ENCODE data around the gene UTS2B. TPM values are rescaled to one million over a fixed set of nuclear protein-coding genes. Genes with fewer than 3 reads are reported as not detected.

Gene UTS2B
- total and polyA plus RNA-seq, 2 of the 4 experiments (the other 2 are of a cell fraction): 0.72 to 0.79 TPM

- H2AFZ ChIP-seq (replicated peaks; ENCODE audit: low read length, poor library complexity): no peak overlapping the region
- no peak overlapping the region for H4K8ac ChIP-seq (ENCODE audit: low read depth in 2 of 2, low read length in 2 of 2)
- H2AK9ac ChIP-seq (replicated peaks; ENCODE audit: low read depth, low read length, poor library complexity): no peak overlapping the region
- H3K4ac ChIP-seq (ENCODE audit: low read depth, low read length): no peak overlapping the region
- no peak overlapping the region for H3K18ac ChIP-seq (ENCODE audit: low read depth, low read length)
- H3K56ac ChIP-seq (ENCODE audit: extremely low read depth, insufficient read depth, low read length): no peak overlapping the region
- H3K9me3 ChIP-seq (ENCODE audit: control insufficient read depth, insufficient read depth, low read length): no peaks in the 10 kb centered on the region
- ATAC-seq (ENCODE audit: low read depth) (no peak), DNase-seq (no peak)
- no peaks in the 10 kb centered on the region for H4K20me1 ChIP-seq (ENCODE audit: insufficient read depth, low read length)
- dilution Hi-C loops (cut with HindIII; ENCODE audit: low sequenced_read_pairs, unreplicated experiment) (no loop called here), intact Hi-C loops (cut with micrococcal nuclease) (no loop called here), in situ Hi-C loops (cut with MboI; ENCODE audit: low sequenced_read_pairs) (no loop called here)
- no peak overlapping the region for H3K23ac ChIP-seq (ENCODE audit: low read depth, low read length)
- BruUV-seq (replicated peaks): no TSS peak
- H3K4me3 ChIP-seq (ENCODE audit: insufficient read depth, low read depth, low read length): no peak overlapping the region
- no peaks in the 10 kb centered on the region for H3K27me3 ChIP-seq (ENCODE audit: control insufficient read depth, insufficient read depth, low read length)
- H2BK20ac ChIP-seq (ENCODE audit: low read depth, low read length): no peak overlapping the region
- H3K4me1 ChIP-seq (ENCODE audit: control insufficient read depth, insufficient read depth, low read length): no peaks in the 10 kb centered on the region
- WGBS, 2 experiments (ENCODE audit: extremely low coverage in 2 of 2, insufficient read length in 1 of 2): no CpG with 5 or more reads among the region's 6 CpGs
- TF ChIP-seq MAFK (IDR thresholded peaks at IDR 0.05; ENCODE audit: low read depth, low read length) (0 out of 2 replicates have a peak, but pooled peaks have one; percentile 16), USF2 (IDR thresholded peaks at IDR 0.05; ENCODE audit: low read depth, low read length) (no peak)
- H3K4me2 ChIP-seq (ENCODE audit: low read depth, low read length): no peak overlapping the region
- no peak overlapping the region for H3K9ac ChIP-seq (ENCODE audit: low read depth, low read length)
- H3K27ac ChIP-seq (ENCODE audit: insufficient read depth, low read length): no peak overlapping the region
- H2BK5ac ChIP-seq (ENCODE audit: low read depth, low read length, poor library complexity, severe bottlenecking): no peak overlapping the region
- H2BK120ac ChIP-seq (ENCODE audit: low read depth, low read length): no peak overlapping the region
- no peaks in the 10 kb centered on the region for H3K9me1 ChIP-seq (ENCODE audit: insufficient read depth, low read length)
- POLR2A ChIA-PET (ENCODE audit: unreplicated experiment): no interaction called here
- no peaks in the 10 kb centered on the region for H3K36me3 ChIP-seq (ENCODE audit: control insufficient read depth, insufficient read depth, low read length)
- H3K14ac ChIP-seq (replicated peaks; ENCODE audit: low read depth, low read length): no peak overlapping the region
- H2BK15ac ChIP-seq (ENCODE audit: low read depth, low read length): no peak overlapping the region; the same call in 2 of the 3 replicates
- CTCF ChIA-PET: interaction anchor here (0.6 kb wide), 1 partner anchor 738 kb away, joined by 7 read pairs; no protein-coding TSS in a partner anchor
- no peak overlapping the region for H2AK5ac ChIP-seq (ENCODE audit: low read depth, low read length)
- H4K91ac ChIP-seq (ENCODE audit: insufficient read depth, low read depth, low read length): no peak overlapping the region
- H4K5ac ChIP-seq (ENCODE audit: low read depth, low read length): no peak overlapping the region
- H3K79me1 ChIP-seq (ENCODE audit: low read depth in 1 of 2, low read length in 2 of 2): no peaks in the 10 kb centered on the region
These were observed 77.1 kb downstream of the UTS2B start for GRCh38 chr3:191253089-191253799.

Measured in IMR-90 (cell line).